Measurements from ENCODE around the gene XRCC5. TPM values are rescaled to one million over a fixed set of nuclear protein-coding genes. Genes with fewer than 3 reads are reported as not detected.
"Not testable (repeated sequence)": the region's sequence is repeated elsewhere in the genome, so short reads cannot be mapped to it uniquely, and the experiment has no call there.

Gene XRCC5
- total RNA-seq, 3 donors from 2014 or later, result 134 to 227 (median 188) TPM

GRCh38 chr2:216139884-216140283 lies 30.7 kb downstream of the XRCC5 start:
- no peak overlapping the region for H3K27ac ChIP-seq

GRCh38 chr2:216141516-216141915 lies 32.4 kb downstream of the XRCC5 start:
- DNase-seq (ENCODE audit: low spot score in 2 of 2); H3K4me3 ChIP-seq; H3K4me1 ChIP-seq; intact Hi-C loops (cut with DNase I; ENCODE audit: low total_unique reads); H3K9me3 ChIP-seq; H3K27ac ChIP-seq; H3K27me3 ChIP-seq: not testable (repeated sequence)
- H3K36me3 ChIP-seq, result peaks cover 24% of the 10 kb centered on the region

More at GRCh38 chr2:216139884-216140283, 30.7 kb downstream of the XRCC5 start:
- H3K36me3 ChIP-seq, result peaks cover 24% of the 10 kb centered on the region
- H3K4me3 ChIP-seq, result no peak overlapping the region
- intact Hi-C loops (cut with DNase I; ENCODE audit: low total_unique reads), result no loop called here
- no peaks in the 10 kb centered on the region for H3K9me3 ChIP-seq
- H3K27me3 ChIP-seq, result no peaks in the 10 kb centered on the region
- no peak for DNase-seq (ENCODE audit: low spot score in 2 of 2)
- no peaks in the 10 kb centered on the region for H3K4me1 ChIP-seq
- TF ChIP-seq POLR2AphosphoS5 (IDR thresholded peaks at IDR 0.05) (no peak), CTCF (IDR thresholded peaks at IDR 0.05) (peak in 1 of 3 donors; percentile 15)

GRCh38 chr2:216142540-216142939 lies 33.4 kb downstream of the XRCC5 start:
- Histone ChIP-seq H3K4me3 (no peak overlapping the region), H3K36me3 (peaks cover 25% of the 10 kb centered on the region), H3K27ac (no peak overlapping the region), H3K4me1 (no peaks in the 10 kb centered on the region), H3K9me3 (no peaks in the 10 kb centered on the region), H3K27me3 (no peaks in the 10 kb centered on the region)
- TF ChIP-seq POLR2A (IDR thresholded peaks at IDR 0.05) (no peak), POLR2AphosphoS5 (IDR thresholded peaks at IDR 0.05) (no peak), CTCF (IDR thresholded peaks at IDR 0.05) (no peak)
- DNase-seq (ENCODE audit: low spot score in 2 of 2), result no peak
- intact Hi-C loops (cut with DNase I; ENCODE audit: low total_unique reads), result no loop called here

GRCh38 chr2:216144372-216144771 lies 35.2 kb downstream of the XRCC5 start:
- Histone ChIP-seq H3K27ac (no peak overlapping the region), H3K9me3 (no peaks in the 10 kb centered on the region), H3K4me1 (no peaks in the 10 kb centered on the region), H3K4me3 (no peak overlapping the region), H3K36me3 (peaks cover 31% of the 10 kb centered on the region), H3K27me3 (no peaks in the 10 kb centered on the region)
- DNase-seq (ENCODE audit: low spot score in 2 of 2), result no peak
- intact Hi-C loops (cut with DNase I; ENCODE audit: low total_unique reads), result no loop called here
- TF ChIP-seq POLR2A (IDR thresholded peaks at IDR 0.05) (no peak), POLR2AphosphoS5 (IDR thresholded peaks at IDR 0.05) (no peak), CTCF (IDR thresholded peaks at IDR 0.05) (no peak)

GRCh38 chr2:216144857-216145256 lies 35.7 kb downstream of the XRCC5 start:
- Histone ChIP-seq H3K9me3 (no peaks in the 10 kb centered on the region), H3K36me3 (peaks cover 27% of the 10 kb centered on the region), H3K4me3 (no peak overlapping the region), H3K27ac (no peak overlapping the region), H3K27me3 (no peaks in the 10 kb centered on the region), H3K4me1 (no peaks in the 10 kb centered on the region)
- no peak for DNase-seq (ENCODE audit: low spot score in 2 of 2)
- intact Hi-C loops (cut with DNase I; ENCODE audit: low total_unique reads), result loop anchor here (5.0 kb wide), 1 partner anchor 1882 kb away; no protein-coding TSS in a partner anchor
- TF ChIP-seq CTCF (IDR thresholded peaks at IDR 0.05) (no peak), POLR2AphosphoS5 (IDR thresholded peaks at IDR 0.05) (no peak), POLR2A (IDR thresholded peaks at IDR 0.05) (no peak)

GRCh38 chr2:216146573-216146972 lies 37.4 kb downstream of the XRCC5 start:
- Histone ChIP-seq H3K4me1 (no peaks in the 10 kb centered on the region), H3K36me3 (peaks cover 18% of the 10 kb centered on the region), H3K27ac (no peak overlapping the region), H3K27me3 (no peaks in the 10 kb centered on the region), H3K9me3 (no peaks in the 10 kb centered on the region), H3K4me3 (no peak overlapping the region)
- TF ChIP-seq POLR2AphosphoS5 (IDR thresholded peaks at IDR 0.05) (no peak), POLR2A (IDR thresholded peaks at IDR 0.05) (no peak), CTCF (IDR thresholded peaks at IDR 0.05) (no peak)
- DNase-seq (ENCODE audit: low spot score in 2 of 2), result no peak
- intact Hi-C loops (cut with DNase I; ENCODE audit: low total_unique reads), result loop anchor here (5.0 kb wide), 1 partner anchor 1881 kb away; no protein-coding TSS in a partner anchor
